ENCODE measurements around the gene AFAP1.

Gene AFAP1

DNA sequence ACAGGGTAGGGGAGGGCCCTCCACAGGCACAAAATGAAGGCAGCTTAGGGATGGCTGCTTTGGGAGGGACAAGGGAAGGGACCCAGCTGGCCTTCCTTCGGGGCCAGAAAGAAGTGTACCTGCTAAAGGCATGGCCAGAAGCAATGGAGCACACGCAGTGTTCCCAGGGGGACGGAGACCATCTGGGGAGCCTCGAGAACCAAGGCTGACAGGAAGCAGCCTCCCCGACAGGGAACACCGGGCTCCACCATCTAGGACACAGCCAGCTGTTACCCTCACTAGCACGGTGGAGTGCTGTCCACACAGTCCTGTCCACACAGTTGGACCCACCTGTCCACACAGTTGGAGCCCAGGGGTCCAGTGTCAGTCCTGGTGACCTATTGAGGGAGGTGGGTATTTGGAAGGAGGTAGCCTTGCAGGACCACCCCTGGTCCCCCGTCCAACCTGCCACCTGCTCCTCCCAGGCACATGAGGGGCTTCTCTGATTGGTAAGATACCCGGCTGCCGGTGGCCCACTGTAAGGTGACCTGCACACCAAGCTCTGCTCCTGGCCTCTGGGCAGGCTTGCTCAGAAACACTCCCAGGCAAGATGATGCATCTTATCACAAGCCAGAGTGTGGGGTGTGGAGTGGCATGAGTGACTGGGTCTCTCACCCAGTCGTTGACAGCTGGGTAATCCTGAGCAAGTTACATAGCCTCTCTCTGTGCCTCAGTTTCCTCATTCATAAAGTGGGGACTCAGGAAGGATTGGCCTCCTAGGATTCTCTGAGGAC lies 20.5 kb upstream of the AFAP1 start:
- ChIA-PET POLR2A (ENCODE audit: low non-redundant PET) (no interaction called here), CTCF (interaction anchor here (0.6 kb wide), 1 partner anchor 145 kb away, joined by 5 read pairs; no protein-coding TSS in a partner anchor)
- H3K27ac ChIP-seq = peak overlapping the region; percentile 96
- peak; percentile 52 for DNase-seq (ENCODE audit: low spot score)
- TF ChIP-seq, protein P1, sequence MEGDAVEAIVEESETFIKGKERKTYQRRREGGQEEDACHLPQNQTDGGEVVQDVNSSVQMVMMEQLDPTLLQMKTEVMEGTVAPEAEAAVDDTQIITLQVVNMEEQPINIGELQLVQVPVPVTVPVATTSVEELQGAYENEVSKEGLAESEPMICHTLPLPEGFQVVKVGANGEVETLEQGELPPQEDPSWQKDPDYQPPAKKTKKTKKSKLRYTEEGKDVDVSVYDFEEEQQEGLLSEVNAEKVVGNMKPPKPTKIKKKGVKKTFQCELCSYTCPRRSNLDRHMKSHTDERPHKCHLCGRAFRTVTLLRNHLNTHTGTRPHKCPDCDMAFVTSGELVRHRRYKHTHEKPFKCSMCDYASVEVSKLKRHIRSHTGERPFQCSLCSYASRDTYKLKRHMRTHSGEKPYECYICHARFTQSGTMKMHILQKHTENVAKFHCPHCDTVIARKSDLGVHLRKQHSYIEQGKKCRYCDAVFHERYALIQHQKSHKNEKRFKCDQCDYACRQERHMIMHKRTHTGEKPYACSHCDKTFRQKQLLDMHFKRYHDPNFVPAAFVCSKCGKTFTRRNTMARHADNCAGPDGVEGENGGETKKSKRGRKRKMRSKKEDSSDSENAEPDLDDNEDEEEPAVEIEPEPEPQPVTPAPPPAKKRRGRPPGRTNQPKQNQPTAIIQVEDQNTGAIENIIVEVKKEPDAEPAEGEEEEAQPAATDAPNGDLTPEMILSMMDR (conservative IDR thresholded peaks at IDR 0.05; ENCODE audit: low read depth) = no peak

DNA sequence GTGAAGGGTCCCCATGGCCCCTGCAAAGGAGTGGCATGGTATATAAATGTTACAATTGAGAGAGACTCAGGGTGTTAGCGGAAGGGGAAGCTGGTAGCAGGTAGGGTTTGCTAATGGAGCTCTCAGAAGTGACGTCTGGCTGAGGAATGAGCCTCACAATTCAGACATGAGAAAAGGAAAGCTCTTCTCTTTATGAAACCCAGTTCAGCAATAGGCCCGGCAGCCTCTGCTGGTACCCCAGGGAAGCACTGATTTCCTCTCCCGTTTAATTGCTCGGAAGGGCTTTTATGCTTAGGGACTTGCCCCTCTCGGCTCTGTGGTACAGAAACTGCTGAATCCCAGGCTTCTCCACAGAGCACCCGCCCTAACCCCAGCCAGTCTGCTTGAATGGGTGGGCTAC lies 19.4 kb upstream of the AFAP1 start:
- no peak for DNase-seq (ENCODE audit: low spot score)
- CTCF ChIA-PET = interaction anchor here (0.6 kb wide), 1 partner anchor 134 kb away, joined by 3 read pairs; no protein-coding TSS in a partner anchor
- TF ChIP-seq, protein P1 (conservative IDR thresholded peaks at IDR 0.05; ENCODE audit: low read depth) = no peak
- POLR2A ChIA-PET (ENCODE audit: low non-redundant PET) = no interaction called here
- peak overlapping the region; percentile 96 for H3K27ac ChIP-seq

DNA sequence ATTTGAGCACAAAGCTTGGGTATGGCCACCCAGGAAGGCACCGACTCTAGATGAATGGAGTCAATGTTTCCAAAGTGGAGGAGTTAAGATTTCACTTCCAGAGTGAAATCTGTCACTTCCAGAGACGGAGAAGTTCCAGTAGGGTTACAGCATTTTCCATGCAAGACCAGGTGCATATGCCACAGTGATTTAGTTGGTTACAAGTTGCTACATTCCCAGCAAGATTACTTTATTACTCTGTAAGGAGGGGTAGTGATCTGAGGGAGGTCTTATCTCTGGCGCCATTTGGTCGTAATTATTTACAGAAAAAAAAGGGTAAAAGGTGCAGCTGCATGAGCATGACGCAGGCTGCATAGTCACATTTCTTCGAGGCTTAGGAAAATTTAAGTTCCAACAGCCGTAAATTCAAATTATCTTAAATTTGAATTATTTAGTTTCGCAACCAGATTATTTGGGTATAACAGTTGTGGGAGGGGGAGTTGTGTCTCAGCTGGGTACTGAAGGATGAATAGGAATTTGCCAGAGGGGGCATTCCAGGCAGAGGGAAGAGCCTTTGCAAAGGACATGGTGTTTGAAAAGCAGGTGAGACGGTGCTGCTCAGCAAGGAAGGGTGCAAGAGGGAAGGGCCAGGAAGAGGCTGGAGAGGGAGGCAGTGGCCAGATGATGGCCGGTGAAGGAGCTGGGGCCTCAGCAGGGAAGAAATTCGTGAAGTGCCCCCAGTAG lies 17.4 kb upstream of the AFAP1 start:
- POLR2A ChIA-PET (ENCODE audit: low non-redundant PET) = no interaction called here
- TF ChIP-seq, protein P1 (conservative IDR thresholded peaks at IDR 0.05; ENCODE audit: low read depth) = no peak
- no peak for DNase-seq (ENCODE audit: low spot score)
- peak overlapping the region; percentile 77 for H3K27ac ChIP-seq
- CTCF ChIA-PET = no interaction called here

DNA sequence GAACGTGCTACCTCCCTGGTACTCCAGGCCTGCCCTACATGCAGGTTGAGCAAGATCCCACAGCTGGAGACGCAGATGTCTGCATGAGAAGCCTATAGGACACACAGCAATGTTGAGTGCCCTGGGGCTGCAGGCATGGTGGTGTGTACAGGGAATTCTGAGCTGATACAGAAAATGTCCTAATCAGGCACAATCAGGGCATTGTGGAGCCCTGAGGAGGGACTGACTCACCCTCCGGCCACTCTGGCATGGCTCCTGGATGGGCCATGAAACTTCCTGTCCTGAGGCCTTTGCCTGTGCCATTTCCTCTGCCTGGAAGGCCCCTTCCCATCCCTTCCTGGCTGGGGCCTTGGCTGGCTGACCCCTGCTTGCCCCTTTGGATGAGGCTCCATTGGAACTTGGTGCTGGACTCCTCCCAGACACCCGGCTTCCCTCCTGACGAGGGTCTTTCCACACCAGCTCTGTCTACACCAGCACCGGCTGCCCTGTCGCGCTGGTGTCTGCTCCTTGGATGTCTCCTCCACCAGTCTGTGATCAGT lies 16.7 kb upstream of the AFAP1 start:
- TF ChIP-seq, protein P1 (conservative IDR thresholded peaks at IDR 0.05; ENCODE audit: low read depth) = no peak
- POLR2A ChIA-PET (ENCODE audit: low non-redundant PET) = interaction anchor here (0.5 kb wide), 1 partner anchor 17 kb away, joined by 3 read pairs; no protein-coding TSS in a partner anchor
- CTCF ChIA-PET = no interaction called here
- peak; percentile 47 for DNase-seq (ENCODE audit: low spot score)
- H3K27ac ChIP-seq = peak overlapping the region; percentile 77

DNA sequence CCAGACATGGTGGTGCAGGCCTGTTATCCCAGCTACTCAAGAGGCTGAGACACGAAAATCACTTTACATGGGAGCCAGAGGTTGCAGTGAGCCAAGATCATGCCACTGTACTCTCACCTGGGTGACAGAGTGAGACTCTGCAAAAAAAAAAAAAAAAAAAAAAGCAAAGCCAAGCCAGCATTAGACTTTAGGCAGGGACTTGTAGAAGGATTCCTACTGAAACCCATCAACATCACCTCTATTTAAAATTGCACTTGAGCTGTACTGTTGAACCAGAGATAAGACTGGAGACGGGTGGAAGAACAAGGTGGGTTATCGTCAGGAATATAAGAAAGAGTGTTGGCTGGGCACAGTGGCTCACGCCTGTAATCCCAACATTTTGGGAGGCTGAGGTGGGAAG lies 15.7 kb upstream of the AFAP1 start:
- H3K27ac ChIP-seq = peak overlapping the region; percentile 77
- TF ChIP-seq, protein P1 (conservative IDR thresholded peaks at IDR 0.05; ENCODE audit: low read depth) = no peak
- ChIA-PET POLR2A (ENCODE audit: low non-redundant PET) (interaction anchor here (0.6 kb wide), 1 partner anchor 60 kb away, joined by 3 read pairs; no protein-coding TSS in a partner anchor), CTCF (no interaction called here)
- DNase-seq (ENCODE audit: low spot score) = no peak

DNA sequence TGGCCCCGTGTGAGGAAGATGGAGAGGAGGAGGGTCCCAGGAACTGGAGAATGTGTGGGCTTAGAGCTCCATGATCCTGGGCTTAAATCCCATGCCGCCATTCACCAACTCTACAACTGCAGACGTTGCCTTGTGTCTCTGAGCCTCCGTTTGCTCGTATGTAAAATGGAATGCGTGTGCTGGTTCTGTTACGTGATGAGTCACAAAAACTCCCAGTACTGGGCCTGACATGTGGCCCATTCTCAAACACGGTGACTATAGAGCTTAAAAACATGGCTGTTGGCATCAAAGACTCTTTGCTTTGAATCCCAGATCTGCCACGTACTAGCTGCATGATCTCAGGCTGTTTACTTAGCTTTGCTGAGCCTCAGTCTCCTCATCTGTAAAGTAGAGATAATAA lies 13.0 kb upstream of the AFAP1 start:
- DNase-seq (ENCODE audit: low spot score) = no peak
- H3K27ac ChIP-seq = no peak overlapping the region
- ChIA-PET CTCF (no interaction called here), POLR2A (ENCODE audit: low non-redundant PET) (no interaction called here)
- TF ChIP-seq, protein P1 (conservative IDR thresholded peaks at IDR 0.05; ENCODE audit: low read depth) = no peak

Measured in RWPE1 (cell line).